Testis (tissue), 3 donors: ENCODE data around the gene MYBPH. TPM values are rescaled to one million over a fixed set of nuclear protein-coding genes. Genes with fewer than 3 reads are reported as not detected.

Experiments
- DNase-seq: peaks from one replicate; pipeline ENCODE4 v3.0.0-alpha.2; 2019
- H3K27ac ChIP-seq, 2 donors: fragments of 200-600 bp; sonication (generic); one replicate each; pipeline ENCODE4 v1.5.1; 2019
- H3K27me3 ChIP-seq: fragments of 200-600 bp; sonication (generic); one replicate; pipeline ENCODE4 v1.5.1; 2019
- H3K36me3 ChIP-seq: fragments of 200-600 bp; sonication (generic); one replicate; pipeline ENCODE4 v1.5.1; 2017; ENCODE audit warnings: low read depth; ENCODE audit errors: missing control alignments
- H3K4me1 ChIP-seq: fragments of 200-600 bp; sonication (generic); one replicate; pipeline ENCODE4 v1.5.1; 2019
- H3K4me3 ChIP-seq, 2 donors: fragments of 200-600 bp; sonication (generic); one replicate each; pipeline ENCODE4 v1.5.1; 2017 to 2019
- H3K9me3 ChIP-seq: fragments of 200-600 bp; sonication (generic); one replicate; pipeline ENCODE4 v1.5.1; 2017
- POLR2A ChIP-seq: fragments of 450-650 bp; IDR thresholded peaks from one replicate; pipeline ENCODE4 v1.6.1; 2017; ENCODE audit warnings: antibody characterized with exemption, mild to moderate bottlenecking, moderate library complexity
- WGBS, 2 donors: methylation state at CpG; one replicate each; pipeline ENCODE4 v1.1.5; 2018; 5-methylcytosine and 5-hydroxymethylcytosine counted together
- intact Hi-C: fragments of 100-400 bp; cut with DNase I; formaldehyde crosslinking; loops from one replicate; pipeline ENCODE4 v1.15.1; 2023; ENCODE audit warnings: low total_unique reads
- polyA plus RNA-seq: library from polyadenylated mRNA; stranded (reverse); fragments of 350-450 nt; fragmentation: Illumina TruSeq; extraction: RNeasy Lipid Tissue Mini Kit (QIAGEN cat#74804); gene quantifications from one replicate; pipeline ENCODE4 v1.2.3, GENCODE V29; 2014; ENCODE audit warnings: low read depth, low replicate concordance; ENCODE audit not compliant: insufficient read depth
- total RNA-seq, 2 donors: library from RNA; depleted of rRNA; stranded (reverse); fragments of >200 nt; gene quantifications; one replicate each; pipeline ENCODE4 v1.2.3, GENCODE V29; 2016
- TF ChIP-seq, protein P1 (sequence below), 3 experiments: fragments of 450-650 bp in 2 of 3; fragments of 200-600 bp in 1 of 3; sonication (generic) in 1 of 3; IDR thresholded peaks; one replicate each; pipeline ENCODE4 v1.5.1; 2016 to 2019; ENCODE audit warnings: antibody characterized with exemption in 3 of 3, mild to moderate bottlenecking in 2 of 3, moderate library complexity in 1 of 3

MYBPH gene
- total and polyA plus RNA-seq, 3 donors from 2014 or later, result 0.16 to 2.9 (median 0.25) TPM

DNA sequence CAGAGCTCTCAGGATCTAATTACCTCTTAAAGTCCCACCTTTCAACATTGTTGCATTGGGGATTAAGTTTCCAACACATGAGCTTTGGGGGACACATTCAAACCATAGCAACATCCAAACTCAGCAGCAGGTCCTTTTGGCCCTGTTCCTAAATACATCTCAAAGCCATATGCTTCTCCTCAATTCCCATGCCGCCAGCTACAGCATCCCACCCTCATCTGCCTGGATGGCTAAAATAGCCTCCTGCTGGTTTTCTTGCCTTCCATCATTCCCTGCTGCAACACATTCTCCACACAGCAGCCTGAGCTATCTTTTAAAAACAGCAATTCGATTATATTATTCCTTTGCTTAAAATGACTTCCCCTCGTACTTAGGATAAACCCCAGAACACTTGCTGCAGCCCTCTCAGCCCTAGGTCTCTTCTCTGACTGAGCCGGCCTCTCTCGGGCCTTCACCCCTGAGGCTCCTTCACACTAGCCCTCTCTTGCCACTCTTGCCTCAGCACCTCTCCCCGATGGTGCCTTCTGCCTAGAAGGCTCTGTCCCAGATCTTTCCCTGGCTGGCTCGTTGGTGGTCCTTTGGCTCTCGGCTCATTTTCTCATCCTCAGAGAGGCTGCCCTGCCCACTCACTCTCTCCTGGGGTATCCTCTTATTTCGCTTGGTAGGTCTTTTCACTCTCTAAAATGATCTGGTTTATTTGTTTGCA lies 16.5 kb downstream of the MYBPH start:
- Histone ChIP-seq H3K4me1 (peaks cover 13% of the 10 kb centered on the region), H3K4me3 (no peak overlapping the region), H3K27me3 (no peaks in the 10 kb centered on the region), H3K27ac (no peak overlapping the region), H3K9me3 (no peaks in the 10 kb centered on the region), H3K36me3 (no peaks in the 10 kb centered on the region)
- TF ChIP-seq, protein P1, sequence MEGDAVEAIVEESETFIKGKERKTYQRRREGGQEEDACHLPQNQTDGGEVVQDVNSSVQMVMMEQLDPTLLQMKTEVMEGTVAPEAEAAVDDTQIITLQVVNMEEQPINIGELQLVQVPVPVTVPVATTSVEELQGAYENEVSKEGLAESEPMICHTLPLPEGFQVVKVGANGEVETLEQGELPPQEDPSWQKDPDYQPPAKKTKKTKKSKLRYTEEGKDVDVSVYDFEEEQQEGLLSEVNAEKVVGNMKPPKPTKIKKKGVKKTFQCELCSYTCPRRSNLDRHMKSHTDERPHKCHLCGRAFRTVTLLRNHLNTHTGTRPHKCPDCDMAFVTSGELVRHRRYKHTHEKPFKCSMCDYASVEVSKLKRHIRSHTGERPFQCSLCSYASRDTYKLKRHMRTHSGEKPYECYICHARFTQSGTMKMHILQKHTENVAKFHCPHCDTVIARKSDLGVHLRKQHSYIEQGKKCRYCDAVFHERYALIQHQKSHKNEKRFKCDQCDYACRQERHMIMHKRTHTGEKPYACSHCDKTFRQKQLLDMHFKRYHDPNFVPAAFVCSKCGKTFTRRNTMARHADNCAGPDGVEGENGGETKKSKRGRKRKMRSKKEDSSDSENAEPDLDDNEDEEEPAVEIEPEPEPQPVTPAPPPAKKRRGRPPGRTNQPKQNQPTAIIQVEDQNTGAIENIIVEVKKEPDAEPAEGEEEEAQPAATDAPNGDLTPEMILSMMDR (IDR thresholded peaks at IDR 0.05), result no peak
- no peak for TF ChIP-seq POLR2A
- DNase-seq, result no peak
- intact Hi-C loops, result no loop called here
- 87 to 89% methylated on average over 9 of the region's 9 CpGs for WGBS, 2 donors

DNA sequence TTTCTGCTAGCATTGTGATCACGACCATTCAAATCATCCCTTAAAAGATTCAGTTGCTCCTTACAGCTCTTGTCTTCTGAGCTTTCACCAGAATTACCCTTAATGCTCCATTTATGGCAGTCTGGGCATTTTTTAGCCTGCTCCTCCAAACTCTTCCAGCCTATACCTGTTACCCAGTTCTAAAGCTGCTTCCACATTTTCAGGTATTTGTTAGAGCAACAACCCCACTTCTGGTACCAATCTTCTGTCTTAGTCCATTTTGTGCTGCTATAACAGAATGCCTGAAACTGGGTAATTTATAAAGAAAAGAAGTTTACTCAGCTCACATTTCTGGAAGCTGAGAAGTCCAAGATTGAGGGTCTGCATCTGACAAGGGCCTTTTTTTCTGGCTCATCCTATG lies 17.2 kb downstream of the MYBPH start:
- intact Hi-C loops, result no loop called here
- no peak for TF ChIP-seq POLR2A
- TF ChIP-seq, protein P1 (IDR thresholded peaks at IDR 0.05), result no peak
- no peak for DNase-seq
- H3K4me1 ChIP-seq, result peaks cover 15% of the 10 kb centered on the region
- H3K27ac ChIP-seq, result no peak overlapping the region
- H3K9me3 ChIP-seq, result no peaks in the 10 kb centered on the region
- H3K4me3 ChIP-seq, result no peak overlapping the region
- no peaks in the 10 kb centered on the region for H3K36me3 ChIP-seq
- H3K27me3 ChIP-seq, result no peaks in the 10 kb centered on the region
- 90 to 92% methylated on average over 1 of the region's 1 CpG for WGBS, 2 donors

DNA sequence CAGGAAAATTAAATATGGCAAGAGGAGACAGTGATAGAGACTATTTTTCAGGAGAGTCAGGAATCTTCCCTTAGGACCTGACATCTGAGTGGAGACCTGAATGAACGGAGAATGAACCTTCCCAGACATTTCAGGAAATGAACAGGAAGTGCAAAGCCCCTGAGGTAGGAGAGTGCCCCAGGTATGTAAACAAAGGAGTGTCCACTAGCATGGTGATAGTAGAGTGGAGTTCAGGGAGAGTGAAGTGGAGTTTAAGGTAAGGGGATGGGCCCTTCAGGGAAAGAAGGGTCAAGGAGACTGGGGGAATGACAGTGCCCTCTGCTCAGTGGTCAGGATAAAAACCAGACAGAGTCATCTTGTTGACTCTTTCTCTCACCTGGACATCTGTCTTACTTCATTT lies 19.3 kb downstream of the MYBPH start:
- intact Hi-C loops, result no loop called here
- peaks cover 34% of the 10 kb centered on the region for H3K4me1 ChIP-seq
- no peak overlapping the region for H3K4me3 ChIP-seq
- TF ChIP-seq, protein P1 (IDR thresholded peaks at IDR 0.05), result no peak
- TF ChIP-seq POLR2A, result no peak
- H3K27me3 ChIP-seq, result no peaks in the 10 kb centered on the region
- no peak overlapping the region for H3K27ac ChIP-seq
- no peaks in the 10 kb centered on the region for H3K9me3 ChIP-seq
- 67 to 91% methylated on average over 1 of the region's 1 CpG for WGBS, 2 donors
- no peak for DNase-seq
- H3K36me3 ChIP-seq, result no peaks in the 10 kb centered on the region

DNA sequence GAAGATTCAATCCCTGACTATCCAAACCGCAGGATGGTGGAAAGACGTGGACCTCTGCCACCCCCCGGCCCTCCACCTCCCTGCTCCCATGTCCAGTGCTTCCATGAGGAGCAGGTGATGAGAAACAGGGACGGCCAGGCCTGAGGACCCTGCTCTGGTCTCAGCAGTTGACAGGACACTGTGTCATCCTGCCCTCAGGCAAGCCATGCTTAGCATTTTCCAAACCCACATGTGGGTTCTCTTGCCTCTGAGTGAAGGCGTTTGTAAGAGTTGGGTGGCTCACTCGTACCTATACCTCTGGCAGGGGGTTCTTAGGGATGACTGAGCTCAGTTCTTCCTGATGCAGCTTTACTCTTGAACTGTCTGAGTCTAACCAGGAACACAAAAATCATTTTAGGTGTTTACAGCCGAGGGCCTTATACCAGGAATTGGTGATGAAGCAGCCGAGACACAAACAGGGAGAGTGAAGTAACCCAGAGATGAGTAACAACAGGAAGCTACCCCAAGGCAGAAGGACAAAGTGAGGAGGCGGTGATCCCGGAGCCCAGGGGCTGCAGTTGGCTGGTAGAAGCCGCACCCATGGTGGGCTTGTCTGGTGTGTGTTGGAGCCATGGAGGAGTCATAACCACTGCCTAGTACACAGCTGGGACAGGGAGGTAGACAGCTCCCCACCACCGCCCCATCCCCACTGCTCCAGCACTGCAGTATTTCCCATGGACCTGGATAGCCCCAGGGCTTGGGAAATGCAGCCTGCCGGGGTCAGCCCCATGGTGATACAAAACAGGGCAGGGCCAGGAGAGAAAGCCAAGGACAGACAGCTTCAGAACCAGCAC lies 21.4 kb downstream of the MYBPH start:
- no peaks in the 10 kb centered on the region for H3K27me3 ChIP-seq
- H3K4me3 ChIP-seq, result no peak overlapping the region
- peaks cover 52% of the 10 kb centered on the region for H3K4me1 ChIP-seq
- peak overlapping the region in 1 of 2 donors; percentile 4 for H3K27ac ChIP-seq
- no peaks in the 10 kb centered on the region for H3K36me3 ChIP-seq
- 62 to 66% methylated on average over 13 of the region's 13 CpGs for WGBS, 2 donors
- intact Hi-C loops, result no loop called here
- H3K9me3 ChIP-seq, result no peaks in the 10 kb centered on the region
- TF ChIP-seq, protein P1 (IDR thresholded peaks at IDR 0.05), result no peak
- no peak for TF ChIP-seq POLR2A
- no peak for DNase-seq
